Activated naive CD8-positive, alpha-beta T cell (primary cell): ENCODE results near the gene NDUFS6.
A peak's percentile ranks its signal among the peaks of the same experiment; 100 is the strongest.
"Not testable (repeated sequence)": the region's sequence is repeated elsewhere in the genome, so short reads cannot be mapped to it uniquely, and the experiment has no call there.

ENCODE experiments used
- H3K27ac Mint-ChIP-seq: one replicate; pipeline ENCODE4 v1.8.0; 2021; ENCODE audit warnings: mixed read lengths
- H3K27me3 Mint-ChIP-seq: one replicate; pipeline ENCODE4 v1.8.0; 2021; ENCODE audit warnings: mixed read lengths
- H3K36me3 Mint-ChIP-seq: one replicate; pipeline ENCODE4 v1.8.0; 2021; ENCODE audit warnings: mixed read lengths
- H3K4me1 Mint-ChIP-seq: one replicate; pipeline ENCODE4 v1.8.0; 2021; ENCODE audit warnings: low read depth, mixed read lengths
- H3K4me3 Mint-ChIP-seq: one replicate; pipeline ENCODE4 v1.8.0; 2021; ENCODE audit warnings: mild to moderate bottlenecking, mixed read lengths
- H3K9me3 Mint-ChIP-seq: one replicate; pipeline ENCODE4 v1.8.0; 2021; ENCODE audit warnings: low read depth, mixed read lengths

The NDUFS6 gene

GRCh38 chr5:1795506-1795905 is 5.7 kb upstream of the NDUFS6 start:
- Mint-ChIP-seq H3K36me3 (peaks cover 6% of the 10 kb centered on the region), H3K27ac (peak overlapping the region; percentile 68), H3K9me3 (no peaks in the 10 kb centered on the region), H3K4me1 (peaks cover 72% of the 10 kb centered on the region), H3K27me3 (no peaks in the 10 kb centered on the region), H3K4me3 (peak overlapping the region; percentile 49)

- H3K36me3 Mint-ChIP-seq: peaks cover 6% of the 10 kb centered on the region
- H3K27me3 Mint-ChIP-seq: no peaks in the 10 kb centered on the region
- no peaks in the 10 kb centered on the region for H3K9me3 Mint-ChIP-seq
- H3K4me3 Mint-ChIP-seq: no peak overlapping the region
- H3K4me1 Mint-ChIP-seq: peaks cover 72% of the 10 kb centered on the region
- H3K27ac Mint-ChIP-seq: no peak overlapping the region
Observed at GRCh38 chr5:1795931-1796330, 5.3 kb upstream of the NDUFS6 start.

DNA sequence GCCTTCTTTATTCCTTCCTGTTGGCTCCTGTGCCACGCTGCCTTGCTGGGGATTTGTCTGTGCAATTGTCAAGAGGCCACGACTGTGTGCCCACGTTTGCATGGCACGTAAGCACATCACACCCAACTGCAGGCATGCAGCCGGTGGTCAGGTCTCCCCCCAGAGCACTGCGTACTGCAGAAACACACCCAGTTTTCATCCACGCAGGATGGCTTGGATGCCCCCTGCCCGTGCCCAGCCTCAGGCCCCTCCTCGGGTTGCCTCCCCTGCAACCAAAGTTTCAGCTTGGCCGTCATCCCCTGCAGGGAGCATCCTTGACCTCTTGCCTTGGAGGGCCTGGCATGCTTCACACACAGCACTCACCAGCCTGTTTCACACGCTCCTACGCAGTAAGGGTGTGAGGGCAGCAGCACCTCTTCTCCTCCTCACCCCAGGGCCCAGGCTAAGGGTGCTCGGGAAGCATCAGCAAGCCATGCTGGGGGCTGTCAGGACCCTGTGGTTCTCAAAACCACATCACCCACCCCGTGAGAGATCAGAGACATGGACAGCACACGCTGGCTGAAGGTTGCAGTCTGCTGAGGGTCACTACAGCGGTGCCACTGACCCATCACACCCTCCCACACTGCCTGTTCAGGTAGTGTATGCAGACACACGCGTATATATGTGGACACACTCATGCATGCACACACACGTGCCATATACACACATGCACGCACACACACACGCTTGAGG is 4.7 kb upstream of the NDUFS6 start:
- Mint-ChIP-seq H3K27ac (peak overlapping the region; percentile 78), H3K36me3 (peaks cover 6% of the 10 kb centered on the region), H3K9me3 (no peaks in the 10 kb centered on the region), H3K4me3 (peak overlapping the region; percentile 7), H3K27me3 (no peaks in the 10 kb centered on the region), H3K4me1 (peaks cover 67% of the 10 kb centered on the region)

- Mint-ChIP-seq H3K9me3 (no peaks in the 10 kb centered on the region), H3K27me3 (no peaks in the 10 kb centered on the region), H3K4me1 (peaks cover 63% of the 10 kb centered on the region), H3K4me3 (peak overlapping the region; percentile 7), H3K27ac (peak overlapping the region; percentile 41), H3K36me3 (peaks cover 6% of the 10 kb centered on the region)
Observed at GRCh38 chr5:1797103-1797800, 4.0 kb upstream of the NDUFS6 start.

- Mint-ChIP-seq H3K27ac (no peak overlapping the region), H3K27me3 (no peaks in the 10 kb centered on the region), H3K36me3 (peaks cover 5% of the 10 kb centered on the region), H3K4me1 (peaks cover 60% of the 10 kb centered on the region), H3K9me3 (no peaks in the 10 kb centered on the region), H3K4me3 (peak overlapping the region; percentile 87)
Observed at GRCh38 chr5:1797855-1798254, 3.4 kb upstream of the NDUFS6 start.

DNA sequence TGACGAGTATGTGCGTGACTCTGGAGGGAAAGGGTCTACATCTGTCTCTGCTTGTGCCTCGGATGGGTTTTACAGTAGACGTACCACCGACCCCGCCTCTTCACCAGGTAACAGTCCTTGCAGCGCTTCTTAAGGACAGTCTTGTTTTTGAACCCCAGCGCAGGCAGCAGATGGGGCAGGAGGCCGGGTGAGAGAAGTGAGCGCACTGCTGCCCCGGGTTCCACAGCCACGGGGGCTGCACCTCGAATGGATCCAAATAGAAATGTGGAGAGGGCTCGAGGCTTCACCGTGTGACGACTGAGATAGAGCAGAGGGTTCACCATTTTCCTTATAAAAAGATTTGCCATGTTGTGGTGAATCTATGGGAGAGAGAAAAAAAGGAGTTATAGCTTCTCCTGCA is 2.6 kb upstream of the NDUFS6 start:
- Mint-ChIP-seq H3K4me1 (peaks cover 60% of the 10 kb centered on the region), H3K27ac (peak overlapping the region; percentile 73), H3K4me3 (peak overlapping the region; percentile 87)
- not testable (repeated sequence) for H3K36me3 Mint-ChIP-seq, H3K9me3 Mint-ChIP-seq, H3K27me3 Mint-ChIP-seq

DNA sequence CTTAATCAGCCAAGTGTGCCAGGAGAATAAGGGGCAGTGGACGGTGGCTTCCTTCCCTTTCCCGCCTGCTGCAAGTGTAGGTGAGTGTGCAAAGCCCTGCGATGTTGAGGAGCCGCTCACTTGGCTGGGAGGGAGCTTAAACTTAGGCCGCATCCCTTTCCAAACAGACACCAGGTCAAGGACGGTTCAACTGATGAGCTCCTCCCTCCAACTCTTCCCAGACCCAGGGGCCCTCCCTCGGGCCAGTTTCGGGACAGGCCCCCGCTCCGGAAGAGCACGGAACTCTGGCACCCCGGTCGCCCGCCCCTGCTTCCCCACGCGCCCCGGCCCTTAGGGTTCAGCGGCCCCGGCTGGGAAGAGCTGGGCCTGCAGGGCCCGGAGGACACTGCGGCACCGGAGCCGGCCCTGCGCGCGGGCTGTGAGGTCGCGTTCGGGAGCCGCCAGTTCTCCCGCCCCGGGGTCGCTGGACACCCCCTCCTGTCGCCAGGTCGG is 2.1 kb upstream of the NDUFS6 start:
- Mint-ChIP-seq H3K4me3 (peak overlapping the region; percentile 87), H3K27me3 (no peaks in the 10 kb centered on the region), H3K9me3 (no peaks in the 10 kb centered on the region), H3K27ac (peak overlapping the region; percentile 73), H3K4me1 (peaks cover 60% of the 10 kb centered on the region), H3K36me3 (peaks cover 7% of the 10 kb centered on the region)

GRCh38 chr5:1799602-1800471 is 1.4 kb upstream of the NDUFS6 start, which contains the start of gene MRPL36:
Gene MRPL36, minus strand, starts transcription at chr5:1799837. Its CDS starts 902 bp downstream, at chr5:1798935.
- H3K4me3 Mint-ChIP-seq: peak within 1 kb of the TSS; percentile 95
- H3K27me3 Mint-ChIP-seq: no peaks in the 10 kb centered on the region
- H3K4me1 Mint-ChIP-seq: peaks cover 61% of the 10 kb centered on the region
- H3K9me3 Mint-ChIP-seq: no peaks in the 10 kb centered on the region
- H3K27ac Mint-ChIP-seq: peak within 1 kb of the TSS; percentile 96
- H3K36me3 Mint-ChIP-seq: peaks cover 7% of the 10 kb centered on the region

DNA sequence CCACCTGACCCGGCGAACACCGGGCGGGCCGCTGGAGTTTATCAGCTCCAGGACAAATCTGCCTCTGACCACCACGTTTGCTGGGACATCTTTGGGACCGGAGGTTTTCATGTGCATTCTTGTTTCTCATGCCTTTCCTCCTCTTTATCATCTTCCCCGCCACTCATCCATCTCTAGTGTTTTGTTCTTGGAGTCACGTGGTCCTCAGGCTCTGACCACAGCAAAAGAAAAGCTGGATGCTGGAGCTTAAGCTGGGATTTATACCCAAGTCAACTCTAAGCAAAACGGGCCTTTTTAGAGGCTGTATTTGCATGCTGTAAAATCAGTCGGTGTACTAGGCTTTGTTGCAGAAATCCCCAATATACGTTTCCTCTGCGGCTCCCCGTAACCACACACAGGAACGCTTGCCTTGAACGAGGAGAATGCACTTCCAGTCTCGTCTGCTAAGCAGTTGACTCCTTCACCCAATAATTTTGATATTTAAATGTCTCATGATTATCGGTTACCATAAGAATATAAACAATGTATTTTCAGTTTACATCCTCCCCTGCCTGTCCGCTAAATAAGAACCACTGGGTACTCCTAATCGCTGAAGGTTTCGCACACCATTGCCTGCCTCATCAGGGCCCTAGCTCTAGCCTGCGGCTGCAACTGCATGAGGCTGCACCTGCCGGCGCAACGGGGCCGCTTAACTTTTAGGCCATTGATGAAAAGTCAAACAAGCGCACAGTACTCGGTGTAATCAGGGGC is 560 bp upstream of the NDUFS6 start:
- H3K9me3 Mint-ChIP-seq: no peaks in the 10 kb centered on the region
- peak overlapping the region; percentile 96 for H3K27ac Mint-ChIP-seq
- peaks cover 7% of the 10 kb centered on the region for H3K36me3 Mint-ChIP-seq
- H3K4me1 Mint-ChIP-seq: peaks cover 59% of the 10 kb centered on the region
- peak overlapping the region; percentile 95 for H3K4me3 Mint-ChIP-seq
- H3K27me3 Mint-ChIP-seq: no peaks in the 10 kb centered on the region

DNA sequence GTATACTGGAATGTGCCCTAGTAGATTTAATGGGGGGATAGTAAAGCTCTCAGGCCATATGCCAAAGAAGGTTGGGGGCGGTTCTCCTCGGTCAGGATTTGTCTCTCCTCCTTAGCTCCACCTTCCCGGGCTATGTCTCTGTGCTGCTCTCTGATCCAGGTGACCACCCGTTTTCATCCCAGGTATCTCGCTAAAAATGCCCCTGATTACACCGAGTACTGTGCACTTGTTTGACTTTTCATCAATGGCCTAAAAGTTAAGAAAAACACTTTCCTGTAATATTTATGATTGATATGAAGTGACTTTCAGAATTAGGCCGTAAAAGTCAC is 724 bp downstream of the NDUFS6 start:
- H3K27me3 Mint-ChIP-seq: no peaks in the 10 kb centered on the region
- H3K4me1 Mint-ChIP-seq: peaks cover 57% of the 10 kb centered on the region
- no peaks in the 10 kb centered on the region for H3K9me3 Mint-ChIP-seq
- peaks cover 7% of the 10 kb centered on the region for H3K36me3 Mint-ChIP-seq
- H3K27ac Mint-ChIP-seq: peak overlapping the region; percentile 96
- H3K4me3 Mint-ChIP-seq: peak overlapping the region; percentile 95

DNA sequence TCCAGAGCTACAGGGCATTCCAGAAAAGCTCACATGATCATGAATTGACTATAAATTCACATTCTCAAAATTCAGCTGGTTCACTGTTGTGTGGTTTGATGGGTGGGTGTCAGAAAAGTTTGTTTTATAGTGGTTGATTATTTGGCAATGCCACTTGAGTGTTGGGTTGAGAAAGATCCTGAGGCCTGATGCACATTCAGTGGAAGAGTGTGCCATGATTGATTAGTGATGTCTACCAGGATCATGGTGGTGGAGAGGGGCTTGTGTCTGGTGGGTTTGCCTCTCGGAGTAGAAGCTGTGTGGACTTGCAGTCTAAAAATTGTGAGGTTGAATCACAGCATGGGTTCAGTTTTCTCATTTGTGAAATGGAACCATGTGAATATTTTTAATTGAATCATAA is 2.0 kb downstream of the NDUFS6 start:
- Mint-ChIP-seq H3K4me3 (peak overlapping the region; percentile 95), H3K9me3 (no peaks in the 10 kb centered on the region), H3K4me1 (peaks cover 54% of the 10 kb centered on the region), H3K36me3 (peaks cover 10% of the 10 kb centered on the region), H3K27me3 (no peaks in the 10 kb centered on the region), H3K27ac (peak overlapping the region; percentile 42)

- Mint-ChIP-seq H3K9me3 (no peaks in the 10 kb centered on the region), H3K36me3 (peaks cover 8% of the 10 kb centered on the region), H3K4me3 (peak overlapping the region; percentile 95), H3K4me1 (peaks cover 52% of the 10 kb centered on the region), H3K27ac (peak overlapping the region; percentile 34), H3K27me3 (no peaks in the 10 kb centered on the region)
Observed at GRCh38 chr5:1804001-1804690, 2.9 kb downstream of the NDUFS6 start.

DNA sequence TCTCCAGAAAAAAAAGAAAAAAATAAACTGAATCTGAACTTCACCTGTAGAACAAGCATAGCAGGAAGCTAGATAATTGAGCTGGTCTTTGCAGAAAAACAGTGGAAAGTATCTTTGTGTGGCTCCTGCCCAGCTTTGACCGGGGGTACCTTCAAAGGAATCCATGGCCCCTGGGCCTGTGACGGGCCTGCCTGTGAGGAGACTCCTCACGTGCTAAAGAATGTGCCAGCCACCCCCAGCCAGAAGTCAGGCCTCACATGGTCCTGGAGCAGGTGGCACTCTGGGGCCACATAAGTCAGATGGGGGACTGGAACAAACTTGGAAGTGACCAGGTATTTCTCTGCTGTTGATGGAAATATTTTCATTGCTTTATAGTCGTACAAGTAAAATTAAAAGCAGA is 4.1 kb downstream of the NDUFS6 start:
- no peaks in the 10 kb centered on the region for H3K9me3 Mint-ChIP-seq
- H3K27me3 Mint-ChIP-seq: no peaks in the 10 kb centered on the region
- peaks cover 54% of the 10 kb centered on the region for H3K4me1 Mint-ChIP-seq
- H3K4me3 Mint-ChIP-seq: no peak overlapping the region
- H3K27ac Mint-ChIP-seq: no peak overlapping the region
- H3K36me3 Mint-ChIP-seq: peaks cover 8% of the 10 kb centered on the region

GRCh38 chr5:1805736-1806135 is 4.5 kb downstream of the NDUFS6 start:
- Mint-ChIP-seq H3K36me3 (peaks cover 8% of the 10 kb centered on the region), H3K9me3 (no peaks in the 10 kb centered on the region), H3K4me1 (peaks cover 53% of the 10 kb centered on the region), H3K4me3 (no peak overlapping the region), H3K27me3 (no peaks in the 10 kb centered on the region), H3K27ac (no peak overlapping the region)
